HepG2 (cell line): ENCODE data around the gene INHBC. TPM values are rescaled to one million over a fixed set of nuclear protein-coding genes. Genes with fewer than 3 reads are reported as not detected.

Source experiments
- ATAC-seq: fragments of 200-7000 bp; cut with Tn5 transposase; 3 replicates; pipeline ENCODE4 v1.9.1; 2020; ENCODE audit warnings: mild to moderate bottlenecking, moderate library complexity
- BruUV-seq: library from RNA; stranded (reverse); fragments of 400-500 nt; replicated peaks from 2 replicates; lab custom pipeline; 2021; lab: Mats Ljungman, UMichigan
- CTCF ChIA-PET: fragments of 300-600 bp; formaldehyde crosslinking; extraction: SDS; loops from one replicate; lab custom pipeline; 2021; ENCODE audit warnings: low total read pairs, inconsistent platforms, low intra/inter-chr PET ratio; lab: Yijun Ruan, JAX
- POLR2A ChIA-PET: fragments of 350-600 bp; sonication (Branson Sonifier 250); formaldehyde crosslinking; loops from one replicate; lab custom pipeline; 2020; ENCODE audit warnings: antibody characterized with exemption, inconsistent platforms; lab: Yijun Ruan, JAX
- DNase-seq: peaks from one replicate; pipeline ENCODE4 v3.0.0-alpha.2; 2015; ENCODE audit warnings: low spot score
- FAIRE-seq: peaks from 3 replicates; lab custom pipeline; 2011; peaks lifted over from hg19 to GRCh38; lab: Jason Lieb, UNC
- H2AFZ ChIP-seq: one replicate; pipeline ENCODE4 v1.6.1; 2011; ENCODE audit warnings: low read length, inconsistent platforms
- H3K27ac ChIP-seq: fragments of 300-600 bp; 3 replicates; pipeline ENCODE4 v1.8.0; 2011; ENCODE audit warnings: mixed run types, mild to moderate bottlenecking, mixed read lengths, low read length, inconsistent platforms; ENCODE audit not compliant: insufficient read depth; ENCODE audit errors: extremely low read length
- H3K27me3 ChIP-seq, 2 experiments: fragments of 200-600 bp in 1 of 2; 2 replicates in 1 of 2; 3 replicates in 1 of 2; pipeline versions ENCODE4 v1.6.0 to v1.8.0; 2011; ENCODE audit warnings: low read length in 2 of 2, mild to moderate bottlenecking in 2 of 2, moderate library complexity in 2 of 2, inconsistent platforms in 1 of 2; ENCODE audit not compliant: insufficient read depth in 2 of 2, control insufficient read depth in 1 of 2
- H3K36me3 ChIP-seq, 2 experiments: fragments of 200-600 bp in 1 of 2; replicated peaks in 1 of 2; 2 replicates in 1 of 2; 3 replicates in 1 of 2; pipeline versions ENCODE4 v1.5.1 to v1.8.0; 2011; ENCODE audit warnings: low read length in 2 of 2, inconsistent platforms in 1 of 2; ENCODE audit not compliant: insufficient read depth in 2 of 2, control insufficient read depth in 1 of 2
- H3K4me1 ChIP-seq: 2 replicates; pipeline ENCODE4 v1.5.1; 2012; ENCODE audit warnings: low read length, inconsistent platforms; ENCODE audit not compliant: insufficient read depth
- H3K4me2 ChIP-seq: 2 replicates; pipeline ENCODE4 v1.6.0; 2011; ENCODE audit warnings: low read depth, low read length, inconsistent platforms
- H3K4me3 ChIP-seq, 3 experiments: fragments of 200-600 bp in 1 of 3; sonication (generic), shearing (Covaris generic) in 1 of 3; replicated peaks in 1 of 3; 2 replicates each; pipeline ENCODE4 v1.5.1; 2011 to 2016; ENCODE audit warnings: low read length in 3 of 3, inconsistent platforms in 2 of 3, low read depth in 2 of 3, mild to moderate bottlenecking in 2 of 3, control low read depth in 1 of 3, mixed read lengths in 1 of 3; ENCODE audit not compliant: insufficient read depth in 1 of 3
- H3K79me2 ChIP-seq: one replicate; pipeline ENCODE4 v1.6.1; 2011; ENCODE audit warnings: low read length, inconsistent platforms; ENCODE audit not compliant: insufficient read depth
- H3K9ac ChIP-seq: 2 replicates; pipeline ENCODE4 v1.6.0; 2011; ENCODE audit warnings: mild to moderate bottlenecking, low read depth, low read length, inconsistent platforms; ENCODE audit not compliant: insufficient read depth
- H3K9me3 ChIP-seq: 2 replicates; pipeline ENCODE4 v1.5.1; 2012; ENCODE audit warnings: mild to moderate bottlenecking, low read length
- H4K20me1 ChIP-seq: 2 replicates; pipeline ENCODE4 v1.6.0; 2011; ENCODE audit warnings: inconsistent platforms, mild to moderate bottlenecking, low read length, moderate library complexity; ENCODE audit not compliant: insufficient read depth
- CREB1 ChIP-seq, 2 experiments: fragments of 450-650 bp in 1 of 2; IDR thresholded peaks; 2 replicates each; pipeline ENCODE4 v1.6.1; 2016 to 2017; ENCODE audit warnings: control low read depth in 1 of 2, mild to moderate bottlenecking in 1 of 2, missing compliant biosample characterization in 1 of 2, missing genetic modification characterization in 1 of 2
- PATZ1 ChIP-seq: sonication (generic); formaldehyde crosslinking; IDR thresholded peaks from 2 replicates; pipeline ENCODE4 v1.4.0; 2020; ENCODE audit warnings: missing genetic modification reagents
- TRIM24 ChIP-seq: sonication (generic); formaldehyde crosslinking; IDR thresholded peaks from 2 replicates; pipeline ENCODE4 v1.8.0; 2022; ENCODE audit warnings: mild to moderate bottlenecking, missing genetic modification reagents
- ZNF652 ChIP-seq: IDR thresholded peaks from 2 replicates; pipeline ENCODE4 v1.6.1; 2016; ENCODE audit warnings: low read depth, borderline replicate concordance
- WGBS: methylation state at CpG from one replicate; pipeline ENCODE4 v1.1.6; 2017; ENCODE audit warnings: low lambda C conversion rate; 5-methylcytosine and 5-hydroxymethylcytosine counted together
- in situ Hi-C: cut with HindIII; loops from 2 replicates; pipeline ENCODE4 v1.10.0; 2017; ENCODE audit warnings: low pct_unique_long_range_greater_than_20kb; ENCODE audit not compliant: extremely low pct_ligation_motif_present
- intact Hi-C: fragments of 100-400 bp; cut with micrococcal nuclease; formaldehyde crosslinking; loops from one replicate; pipeline ENCODE4 v1.10.0; 2022; ENCODE audit not compliant: unreplicated experiment
- polyA plus RNA-seq, 8 experiments: library from polyadenylated mRNA; depleted of rRNA in 3 of 8; stranded (reverse) in 7 of 8; unstranded in 1 of 8; fragments of >200 nt; fragmentation: Illumina TruSeq in 4 of 8; extraction: Trizol in 4 of 8; gene quantifications; 2 replicates each; pipeline versions ENCODE4 v1.2.1 to v1.2.3, GENCODE V29; 2011 to 2016; ENCODE audit warnings: low read depth in 4 of 8, missing spikeins in 1 of 8, mixed read lengths in 1 of 8; ENCODE audit not compliant: insufficient read depth in 1 of 8
- total RNA-seq, 5 experiments: library from RNA; depleted of rRNA; stranded (reverse); fragments of >200 nt; fragmentation: Illumina TruSeq; extraction: Trizol; gene quantifications; 2 replicates each; pipeline ENCODE4 v1.2.3, GENCODE V29; 2016; ENCODE audit warnings: low read depth in 1 of 5

INHBC gene
- total and polyA plus RNA-seq, 2 of the 13 experiments (the other 11 are each of a cell fraction or from before 2014, with no cell fraction given), result 1.8 to 13.8 TPM

- FAIRE-seq, result no peak
- Histone ChIP-seq H3K9ac (peak overlapping the region; percentile 39; the same call in 1 of the 2 replicates), H3K4me2 (peak overlapping the region; percentile 99), H3K4me3 (peak overlapping the region; percentile 53 to 94 (median 68)), H3K27ac (no peak overlapping the region), H2AFZ (no peak overlapping the region), H3K79me2 (peaks cover 4% of the 10 kb centered on the region), H3K9me3 (no peaks in the 10 kb centered on the region), H3K27me3 (peaks cover 0 to 28% of the 10 kb centered on the region in 2 experiments; a peak in 3 of 5 replicates), H3K4me1 (peaks cover 60% of the 10 kb centered on the region), H4K20me1 (no peaks in the 10 kb centered on the region), H3K36me3 (no peaks in the 10 kb centered on the region)
- ChIA-PET POLR2A (interaction anchor here (1.0 to 1.3 kb wide), 2 partner anchors 58 to 59 kb away, joined by 3 to 5 read pairs; no protein-coding TSS in a partner anchor), CTCF (interaction anchor here (1.2 kb wide), 1 partner anchor 198 kb away, joined by 4 read pairs; no protein-coding TSS in a partner anchor)
- ATAC-seq, result no peak
- TF ChIP-seq CREB1 (IDR thresholded peaks at IDR 0.05), result 0 out of 2 replicates have a peak, but pooled peaks have one; percentile 31
- TF ChIP-seq CREB1 (CRISPR knock-in tag; IDR thresholded peaks at IDR 0.05), result no peak
- no peak for TF ChIP-seq TRIM24 (CRISPR knock-in tag)
- peak; percentile 51; the same call in 1 of the 2 replicates for TF ChIP-seq PATZ1 (CRISPR knock-in tag)
- peak; percentile 63; the same call in 1 of the 2 replicates for TF ChIP-seq ZNF652 (CRISPR knock-in tag)
- intact Hi-C loops, result no loop called here
- in situ Hi-C loops, result no loop called here
- 3% methylated on average over 30 of the region's 32 CpGs for WGBS
- no TSS peak for BruUV-seq
- DNase-seq, result no peak
Measured at GRCh38 chr12:57461276-57461916, 26.8 kb downstream of the INHBC start.
